HepG2 (cell line): ENCODE data around the gene EBP.

Experiments
- CTCF ChIP-seq: sonication (generic); formaldehyde crosslinking; IDR thresholded peaks from 2 replicates; pipeline ENCODE4 v1.5.0; 2020; ENCODE audit warnings: mild to moderate bottlenecking, missing genetic modification reagents, moderate library complexity
- FOSL2 ChIP-seq: sonication (generic); formaldehyde crosslinking; IDR thresholded peaks from 2 replicates; pipeline ENCODE4 v1.4.0; 2020; ENCODE audit warnings: missing genetic modification reagents
- KAT8 ChIP-seq: IDR thresholded peaks from 2 replicates; pipeline ENCODE4 v1.6.1; 2016; ENCODE audit warnings: missing genetic modification reagents, missing compliant biosample characterization
- POLR2A ChIP-seq, 2 experiments: IDR thresholded peaks; 2 replicates each; pipeline ENCODE4 v1.6.1; 2011; ENCODE audit warnings: low read depth in 2 of 2, low read length in 2 of 2, mild to moderate bottlenecking in 1 of 2, moderate library complexity in 1 of 2; ENCODE audit not compliant: insufficient read depth in 1 of 2
- POLR2AphosphoS5 ChIP-seq: IDR thresholded peaks from 2 replicates; pipeline ENCODE4 v1.6.1; 2012; ENCODE audit warnings: low read depth, low read length
- POLR2G ChIP-seq: fragments of 200-400 bp; formaldehyde crosslinking; IDR thresholded peaks from 2 replicates; pipeline ENCODE4 v1.6.1; 2018; ENCODE audit warnings: mild to moderate bottlenecking, low read depth, low read length, moderate library complexity
- ZBTB7A ChIP-seq: sonication (generic); formaldehyde crosslinking; IDR thresholded peaks from 2 replicates; pipeline ENCODE4 v1.8.0; 2022; ENCODE audit warnings: mild to moderate bottlenecking, missing genetic modification reagents
- ZFP36 ChIP-seq: fragments of 150-350 bp; IDR thresholded peaks from 2 replicates; pipeline ENCODE4 v1.6.1; 2018; ENCODE audit warnings: borderline replicate concordance, low read length, low read depth; ENCODE audit not compliant: partially characterized antibody
- ZNF687 ChIP-seq: sonication (generic); formaldehyde crosslinking; IDR thresholded peaks from 2 replicates; pipeline ENCODE4 v1.5.1; 2020; ENCODE audit warnings: mild to moderate bottlenecking, missing genetic modification reagents, moderate library complexity

GRCh38 chrX:48522291-48522690 is 683 bp downstream of the EBP start:
- TF ChIP-seq POLR2G (no peak), ZBTB7A (CRISPR knock-in tag) (no peak), KAT8 (CRISPR knock-in tag) (no peak), POLR2A (IDR thresholded peaks at IDR 0.05; ENCODE audit: insufficient read depth in 1 of 2, low read depth in 2 of 2, low read length in 2 of 2) (peak; percentile 46 to 65; a peak in 2 of 4 replicates), FOSL2 (CRISPR knock-in tag) (no peak), ZFP36 (no peak), CTCF (CRISPR knock-in tag) (no peak), ZNF687 (CRISPR knock-in tag) (peak; percentile 54; the same call in 1 of the 2 replicates), POLR2AphosphoS5 (peak; percentile 56)
